NCI-H82 (cell line): ENCODE results near the gene GRIK4.
"Not testable (repeated sequence)": the region's sequence is repeated elsewhere in the genome, so short reads cannot be mapped to it uniquely, and the experiment has no call there.

Experiments
- DNase-seq: peaks from one replicate; lab custom pipeline; 2025; lab: John Stamatoyannopoulos, UW

Gene GRIK4

GRCh38 chr11:120746376-120746775, 234.8 kb downstream of the GRIK4 start:
- no peak for DNase-seq

GRCh38 chr11:120746836-120747609, 235.5 kb downstream of the GRIK4 start:
- peak; percentile 98 for DNase-seq

GRCh38 chr11:120747850-120748814, 236.6 kb downstream of the GRIK4 start:
- peak; percentile 97 for DNase-seq

DNA sequence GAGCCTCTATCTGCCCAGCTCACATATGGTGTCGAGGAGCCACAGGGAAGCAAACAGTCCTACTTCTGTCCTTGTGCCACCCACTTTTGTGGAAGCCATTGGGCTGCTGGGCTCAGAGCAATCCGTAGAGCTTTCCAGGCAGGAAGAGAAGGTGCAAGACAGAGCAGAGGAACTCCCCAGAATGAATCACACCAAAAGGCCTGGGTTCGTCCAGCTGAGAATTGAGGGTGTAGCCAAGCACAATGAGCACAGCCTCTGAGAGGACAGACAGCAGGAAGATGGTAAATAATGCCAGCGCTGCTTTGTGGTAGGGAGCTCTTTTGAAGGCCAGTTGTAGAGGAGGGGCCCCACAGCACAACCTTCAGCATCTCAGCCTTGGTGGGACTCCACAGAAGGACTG, 237.8 kb downstream of the GRIK4 start:
- no peak for DNase-seq

- no peak for DNase-seq
These were observed 239.3 kb downstream of the GRIK4 start for GRCh38 chr11:120750647-120751549.

DNA sequence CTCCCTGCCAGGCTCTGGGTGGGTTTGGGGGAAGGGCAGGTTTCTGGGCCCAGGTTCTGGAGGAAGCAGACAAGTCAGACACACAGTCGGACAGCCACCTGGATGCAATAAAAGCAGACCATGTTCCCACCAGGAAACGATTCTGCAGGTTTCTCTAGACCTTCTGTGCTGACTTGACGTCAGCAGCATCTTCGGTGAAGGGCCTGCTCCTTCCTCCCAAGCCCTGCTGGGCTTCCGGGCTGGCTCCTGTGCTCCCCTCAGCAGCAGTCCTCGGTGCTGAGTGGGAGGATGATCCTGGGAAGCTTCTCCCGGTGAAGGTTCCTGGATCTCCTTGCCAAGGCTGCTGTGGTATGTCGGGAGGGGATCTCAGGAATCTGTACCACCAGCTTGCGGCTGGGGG, 240.0 kb downstream of the GRIK4 start:
- DNase-seq, result no peak

DNA sequence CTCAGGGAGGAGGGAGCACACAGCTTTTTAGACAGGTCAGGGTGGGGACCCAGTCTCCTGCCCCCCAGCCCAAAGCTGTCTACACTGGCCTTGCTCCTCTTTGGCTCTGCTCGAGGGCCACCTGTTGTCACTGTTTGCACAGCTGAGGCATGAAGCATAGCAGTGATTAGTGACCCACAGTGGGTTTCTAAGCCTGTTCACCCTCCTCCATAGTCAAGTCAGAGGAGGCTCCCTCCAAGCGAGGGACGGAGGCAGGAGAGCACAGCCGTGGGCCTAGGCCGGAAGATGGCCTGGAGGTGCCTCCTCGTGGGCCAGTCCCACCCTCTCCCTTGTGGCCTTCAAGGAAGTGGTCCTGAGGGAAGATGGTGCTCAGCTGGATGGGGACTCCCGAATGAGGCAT, 241.1 kb downstream of the GRIK4 start:
- DNase-seq, result peak; percentile 26

DNA sequence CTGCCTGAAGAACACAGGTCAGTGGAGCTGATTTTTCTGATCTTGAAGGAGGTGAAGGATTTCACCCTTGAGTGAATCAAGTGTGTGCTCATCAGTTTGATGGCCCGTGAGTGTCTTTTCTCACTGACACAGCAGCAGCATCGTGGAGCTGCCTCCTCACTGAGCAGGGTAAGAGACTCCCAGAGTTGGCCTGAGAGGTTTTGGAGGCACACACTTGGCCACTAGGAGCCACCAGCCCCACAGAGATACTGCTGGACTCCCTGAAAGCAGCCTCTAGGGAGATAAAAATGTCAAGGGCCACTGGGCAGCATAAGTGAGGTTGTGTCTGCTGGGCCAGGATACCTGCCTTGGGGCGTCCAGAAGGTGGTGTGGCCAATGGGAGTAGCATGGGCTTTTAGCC, 245.4 kb downstream of the GRIK4 start:
- DNase-seq, result no peak

GRCh38 chr11:120759046-120759445, 247.5 kb downstream of the GRIK4 start:
- no peak for DNase-seq

- not testable (repeated sequence) for DNase-seq
These were observed 254.2 kb downstream of the GRIK4 start for GRCh38 chr11:120765710-120766109.

DNA sequence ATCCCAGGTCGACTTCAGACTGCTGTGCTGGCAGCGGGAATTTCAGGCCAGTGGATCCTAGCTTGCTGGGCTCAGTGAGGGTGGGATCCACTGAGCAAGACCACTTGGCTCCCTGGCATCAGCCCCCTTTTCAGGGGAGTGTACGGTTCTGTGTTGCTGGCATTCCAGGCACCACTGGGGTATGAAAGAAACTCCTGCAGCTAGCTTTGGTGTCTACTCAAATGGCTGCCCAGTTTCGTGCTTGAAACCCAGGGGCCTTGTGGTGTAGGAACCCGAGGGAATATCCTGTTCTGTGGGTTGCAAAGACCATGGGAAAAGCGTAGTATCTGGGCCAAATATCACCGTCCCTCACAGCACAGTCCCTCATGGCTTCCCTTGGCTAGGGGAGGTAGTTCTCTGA, 254.8 kb downstream of the GRIK4 start:
- DNase-seq, result no peak

DNA sequence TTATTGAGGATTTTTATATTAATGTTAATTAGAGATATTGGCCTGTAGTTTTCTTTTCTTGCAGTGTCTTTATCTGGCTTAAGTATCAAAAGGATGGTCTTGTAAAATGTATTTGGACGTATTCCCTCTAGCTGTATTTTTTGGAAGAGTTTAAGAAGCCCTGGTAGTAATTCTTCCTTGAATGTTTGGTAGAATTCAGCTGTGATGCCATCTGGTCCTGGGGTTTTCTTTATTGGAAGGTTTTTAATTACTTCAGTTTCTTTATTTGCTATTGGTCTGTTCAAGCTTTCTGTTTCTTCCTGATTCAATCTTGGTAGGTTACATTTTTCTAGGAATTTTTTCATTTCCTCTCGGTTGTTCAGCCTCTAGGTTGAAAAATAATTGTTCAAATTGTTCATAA, 257.4 kb downstream of the GRIK4 start:
- DNase-seq, result no peak

DNA sequence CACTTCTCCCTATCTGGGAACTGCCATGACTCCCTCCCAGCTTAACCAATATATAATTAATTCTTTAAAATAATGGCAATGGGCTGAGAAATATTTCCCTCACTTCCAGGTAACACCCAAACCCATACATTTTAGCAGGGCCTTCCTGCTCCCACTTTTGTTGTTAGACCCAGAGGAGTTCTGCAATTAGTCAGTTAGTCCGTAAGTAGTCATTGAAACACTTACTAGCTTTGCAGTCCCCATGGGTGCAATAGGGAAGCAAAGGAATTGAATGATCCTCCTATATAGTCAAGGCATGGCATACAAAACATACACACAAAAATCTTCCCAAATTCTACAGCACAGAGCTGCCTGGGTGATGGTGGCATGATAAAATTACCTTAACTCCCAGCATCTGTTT, 258.4 kb downstream of the GRIK4 start:
- no peak for DNase-seq

DNA sequence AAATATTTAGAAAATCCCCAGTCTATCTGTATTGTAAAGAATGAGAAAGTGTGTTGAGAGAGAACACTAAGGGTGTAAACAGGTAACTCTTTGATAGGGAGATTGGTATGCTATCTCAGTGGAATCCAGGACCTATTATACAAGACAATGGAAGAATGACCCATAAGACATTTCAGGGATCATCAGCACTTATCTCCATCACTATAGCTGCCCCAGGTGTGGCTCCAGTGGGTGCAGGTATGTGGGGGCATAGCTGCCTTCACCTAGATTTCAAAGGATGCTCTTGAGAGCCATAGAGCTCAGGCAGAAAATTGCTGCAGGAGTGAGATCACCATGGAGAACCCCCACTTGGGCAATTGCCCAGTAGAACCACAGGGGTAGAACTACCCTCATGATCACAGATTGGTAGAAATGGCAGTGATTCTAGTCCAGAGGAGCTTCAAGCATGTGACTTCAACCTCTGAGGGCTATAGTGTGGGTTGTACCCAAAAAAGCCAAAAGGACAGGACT, 260.1 kb downstream of the GRIK4 start:
- no peak for DNase-seq

DNA sequence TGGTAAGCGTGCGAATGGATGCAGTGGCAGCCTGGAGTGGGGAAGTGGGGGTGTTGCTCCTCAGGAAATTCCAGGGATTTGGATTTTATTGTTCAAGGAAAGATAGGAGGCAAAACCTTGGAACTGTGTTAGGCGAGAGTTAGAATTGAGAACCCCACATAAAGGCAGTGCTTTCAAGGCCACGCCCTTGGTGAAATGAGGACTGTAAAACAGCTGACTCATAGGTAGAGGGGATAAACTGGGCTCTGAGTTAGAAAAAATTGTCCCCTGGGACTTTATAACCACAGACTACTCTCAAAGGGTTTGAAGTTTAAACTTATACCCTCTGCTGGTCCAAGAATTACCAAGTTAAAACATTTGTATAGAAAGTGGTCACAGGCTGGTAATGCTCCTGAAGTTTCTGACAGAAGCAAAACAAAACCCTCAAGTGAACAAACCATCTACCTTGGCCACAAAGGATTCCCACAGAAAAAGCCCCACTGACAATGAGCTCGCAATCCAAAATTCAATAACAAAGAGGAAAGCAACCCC, 262.0 kb downstream of the GRIK4 start:
- DNase-seq, result no peak

GRCh38 chr11:120774591-120775386, 263.2 kb downstream of the GRIK4 start:
- no peak for DNase-seq

DNA sequence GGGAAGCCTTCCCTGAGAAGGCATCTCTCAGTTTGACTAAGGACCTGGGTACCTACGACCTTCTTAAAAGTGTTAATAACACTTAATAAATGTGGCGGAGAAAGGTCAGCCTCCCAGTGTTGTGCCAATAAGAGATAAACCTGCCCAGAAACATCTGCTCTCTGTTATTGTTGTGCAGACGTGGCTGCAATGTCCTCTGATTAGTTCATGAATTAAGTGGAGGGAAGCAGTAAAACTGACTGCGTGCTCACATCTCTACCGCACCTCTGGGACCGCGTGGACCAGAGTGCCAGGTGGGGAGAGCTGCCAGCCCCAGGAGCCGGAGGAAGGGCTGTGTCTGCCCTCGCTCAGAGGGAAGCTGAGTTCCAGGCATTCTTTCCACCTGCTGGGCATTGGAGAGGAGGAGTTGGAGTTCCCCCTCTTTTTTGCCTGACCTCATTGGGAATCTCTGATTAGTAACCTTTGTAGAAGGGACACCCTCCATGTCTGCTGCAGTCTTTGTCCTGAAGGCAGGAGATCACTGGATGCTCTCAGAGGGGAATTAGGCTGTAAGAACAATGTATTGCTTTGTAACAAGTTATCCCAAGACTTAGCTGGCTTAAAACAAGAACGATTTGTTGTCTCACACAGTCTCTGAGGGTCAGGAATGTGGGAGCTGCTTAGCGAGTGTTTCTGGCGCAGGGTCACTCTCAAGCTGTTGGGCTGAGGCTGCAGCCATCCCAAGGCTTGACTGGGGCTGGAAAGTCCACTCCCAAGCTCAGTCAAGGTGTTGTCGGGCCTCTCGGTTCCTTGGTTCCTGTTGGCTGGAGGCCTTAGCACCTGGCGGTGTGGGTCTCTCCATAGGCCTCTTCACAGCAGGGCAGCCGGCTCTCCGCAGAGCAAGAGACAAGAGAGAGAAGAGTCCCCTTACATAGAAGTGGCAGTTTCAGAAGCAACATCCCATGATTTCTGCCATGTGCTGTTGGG, 264.7 kb downstream of the GRIK4 start:
- peak; percentile 28 for DNase-seq

DNA sequence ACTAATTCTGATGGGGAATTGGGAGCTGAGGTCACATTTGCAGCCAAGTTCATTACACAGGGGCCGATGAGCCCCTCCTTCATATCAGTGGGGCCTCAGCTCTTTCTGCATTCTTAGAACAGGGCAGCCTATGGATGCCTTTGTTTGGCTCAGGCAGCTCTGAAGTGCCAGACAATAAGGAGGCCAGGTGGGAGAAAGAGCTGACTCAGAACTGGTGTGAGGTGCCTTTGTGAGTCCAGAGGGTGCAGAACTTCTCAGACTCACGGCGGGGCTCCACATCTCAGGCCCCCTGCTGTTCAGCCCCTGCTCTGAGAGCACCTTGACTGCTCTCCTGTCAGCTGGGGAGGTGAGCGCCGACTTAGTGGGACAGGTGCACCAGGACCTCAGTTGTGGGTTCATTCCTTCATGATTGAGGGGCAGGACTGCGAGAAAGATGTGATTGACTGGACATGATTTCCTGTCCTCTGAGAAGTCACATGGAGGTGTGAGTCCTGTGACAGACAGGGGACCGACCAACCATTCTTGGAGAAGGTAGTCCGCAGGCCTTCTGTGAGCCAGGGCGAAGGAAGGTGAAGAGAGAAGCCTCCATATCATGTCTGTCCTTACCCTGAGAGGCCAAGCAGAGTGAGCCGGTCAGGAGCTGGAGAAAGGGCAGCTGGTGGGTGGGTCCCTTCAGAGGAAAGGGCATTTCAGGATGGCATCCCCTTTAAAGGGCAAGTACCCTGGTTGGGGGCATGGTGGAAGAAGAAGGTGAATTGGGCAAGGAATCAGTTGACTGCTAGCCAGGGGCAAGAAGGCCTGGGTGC, 267.3 kb downstream of the GRIK4 start:
- no peak for DNase-seq

DNA sequence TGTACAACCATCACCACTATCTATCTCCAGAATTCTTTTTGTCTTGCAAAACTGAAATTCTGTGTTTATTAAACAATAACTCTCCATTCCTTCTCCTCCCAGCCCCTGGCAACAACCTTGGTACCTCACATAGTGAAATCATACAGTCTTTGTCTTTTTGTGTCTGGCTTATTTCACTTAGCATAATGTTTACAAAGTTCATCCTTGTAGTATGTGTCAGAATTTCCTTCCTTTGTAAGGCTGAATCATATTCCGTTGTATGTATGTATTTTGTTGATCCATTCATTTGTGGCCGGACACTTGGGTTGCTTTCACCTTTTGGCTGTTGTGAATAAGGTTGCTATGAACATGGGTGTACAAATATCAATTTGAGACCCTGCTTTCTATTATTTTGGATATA, 268.7 kb downstream of the GRIK4 start:
- no peak for DNase-seq
